Cardiac septum (tissue), 1 donor: ENCODE data around the gene AFF3. TPM values are rescaled to one million over a fixed set of nuclear protein-coding genes. Genes with fewer than 3 reads are reported as not detected.

Experiments used
- DNase-seq: peaks from one replicate; pipeline ENCODE4 v3.0.0-alpha.2; 2020; ENCODE audit warnings: low spot score
- intact Hi-C: fragments of 100-400 bp; cut with DNase I; formaldehyde crosslinking; loops from one replicate; pipeline ENCODE4 v1.14.0; 2022
- long read RNA-seq: library from polyadenylated mRNA; unstranded; transcript quantifications from one replicate; pipeline ENCODE4 v2.0.0, GENCODE V29; 2021
- total RNA-seq: library from RNA; stranded (reverse); fragmentation: NEBNext Ultra II Directional; extraction: Animal tissue kit (Norgen Biotek cat#: 25700); gene quantifications from one replicate; pipeline ENCODE4 v1.2.1, GENCODE V29; 2021
- donor health status: DM: no; HTN: no; CAD: no.

Gene AFF3, protein sequence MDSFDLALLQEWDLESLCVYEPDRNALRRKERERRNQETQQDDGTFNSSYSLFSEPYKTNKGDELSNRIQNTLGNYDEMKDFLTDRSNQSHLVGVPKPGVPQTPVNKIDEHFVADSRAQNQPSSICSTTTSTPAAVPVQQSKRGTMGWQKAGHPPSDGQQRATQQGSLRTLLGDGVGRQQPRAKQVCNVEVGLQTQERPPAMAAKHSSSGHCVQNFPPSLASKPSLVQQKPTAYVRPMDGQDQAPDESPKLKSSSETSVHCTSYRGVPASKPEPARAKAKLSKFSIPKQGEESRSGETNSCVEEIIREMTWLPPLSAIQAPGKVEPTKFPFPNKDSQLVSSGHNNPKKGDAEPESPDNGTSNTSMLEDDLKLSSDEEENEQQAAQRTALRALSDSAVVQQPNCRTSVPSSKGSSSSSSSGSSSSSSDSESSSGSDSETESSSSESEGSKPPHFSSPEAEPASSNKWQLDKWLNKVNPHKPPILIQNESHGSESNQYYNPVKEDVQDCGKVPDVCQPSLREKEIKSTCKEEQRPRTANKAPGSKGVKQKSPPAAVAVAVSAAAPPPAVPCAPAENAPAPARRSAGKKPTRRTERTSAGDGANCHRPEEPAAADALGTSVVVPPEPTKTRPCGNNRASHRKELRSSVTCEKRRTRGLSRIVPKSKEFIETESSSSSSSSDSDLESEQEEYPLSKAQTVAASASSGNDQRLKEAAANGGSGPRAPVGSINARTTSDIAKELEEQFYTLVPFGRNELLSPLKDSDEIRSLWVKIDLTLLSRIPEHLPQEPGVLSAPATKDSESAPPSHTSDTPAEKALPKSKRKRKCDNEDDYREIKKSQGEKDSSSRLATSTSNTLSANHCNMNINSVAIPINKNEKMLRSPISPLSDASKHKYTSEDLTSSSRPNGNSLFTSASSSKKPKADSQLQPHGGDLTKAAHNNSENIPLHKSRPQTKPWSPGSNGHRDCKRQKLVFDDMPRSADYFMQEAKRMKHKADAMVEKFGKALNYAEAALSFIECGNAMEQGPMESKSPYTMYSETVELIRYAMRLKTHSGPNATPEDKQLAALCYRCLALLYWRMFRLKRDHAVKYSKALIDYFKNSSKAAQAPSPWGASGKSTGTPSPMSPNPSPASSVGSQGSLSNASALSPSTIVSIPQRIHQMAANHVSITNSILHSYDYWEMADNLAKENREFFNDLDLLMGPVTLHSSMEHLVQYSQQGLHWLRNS (N-terminal part only)
- 6.7 TPM for total RNA-seq
- long read RNA-seq, partial matches to known transcripts, result 0 of 6 reads
- long read RNA-seq, other reads (novel, unspliced or antisense), result 6 of 6 reads

DNA sequence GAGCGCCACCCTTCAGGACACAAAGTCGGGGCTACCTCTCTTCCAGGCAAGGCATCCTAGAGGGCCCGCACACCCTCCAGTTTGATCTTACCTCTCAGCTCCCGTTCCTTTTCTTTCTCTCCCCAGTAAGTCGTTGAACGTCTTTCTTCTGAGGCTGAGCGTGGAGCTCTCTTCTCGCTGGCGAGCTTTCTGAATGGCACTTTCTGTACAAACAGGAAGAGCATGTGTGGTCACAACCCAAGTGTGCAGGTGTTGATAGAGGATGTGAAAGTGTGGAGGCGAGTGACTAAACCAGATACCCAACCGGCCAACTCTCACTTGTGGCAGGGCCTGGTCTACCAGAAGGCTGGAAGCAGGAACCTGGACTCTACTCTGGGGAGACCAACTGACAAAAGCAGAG is at the start of gene AFF3:
Gene AFF3 (minus strand): TSS at position 198 of the 400 bp plus-strand sequence. CDS start 38,136 bp downstream, outside the sequence.
- DNase-seq, result no peak
- intact Hi-C loops, result no loop called here

DNA sequence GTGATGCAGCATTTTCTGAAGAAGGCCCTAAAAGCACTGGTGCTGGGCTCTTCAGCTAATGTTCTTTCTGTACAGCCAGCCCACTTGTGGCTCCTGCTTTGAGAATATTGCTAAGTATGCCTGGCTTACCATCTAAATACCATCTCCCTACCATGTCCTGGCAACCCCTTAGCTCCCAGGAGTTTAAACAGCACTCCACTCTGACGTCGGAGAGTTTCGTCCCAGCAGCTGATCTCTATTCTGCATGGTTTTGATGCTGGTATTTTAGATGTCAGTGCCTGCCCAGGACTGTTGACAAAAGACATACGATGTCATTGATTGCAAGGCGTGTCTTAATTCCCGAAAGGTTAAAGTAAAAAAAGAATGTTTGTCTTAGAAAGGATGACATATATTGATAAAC is 47.0 kb upstream of the AFF3 start:
- DNase-seq, result no peak
- intact Hi-C loops, result loop anchor here (5.0 kb wide), 1 partner anchor 53 kb away; no protein-coding TSS in a partner anchor

DNA sequence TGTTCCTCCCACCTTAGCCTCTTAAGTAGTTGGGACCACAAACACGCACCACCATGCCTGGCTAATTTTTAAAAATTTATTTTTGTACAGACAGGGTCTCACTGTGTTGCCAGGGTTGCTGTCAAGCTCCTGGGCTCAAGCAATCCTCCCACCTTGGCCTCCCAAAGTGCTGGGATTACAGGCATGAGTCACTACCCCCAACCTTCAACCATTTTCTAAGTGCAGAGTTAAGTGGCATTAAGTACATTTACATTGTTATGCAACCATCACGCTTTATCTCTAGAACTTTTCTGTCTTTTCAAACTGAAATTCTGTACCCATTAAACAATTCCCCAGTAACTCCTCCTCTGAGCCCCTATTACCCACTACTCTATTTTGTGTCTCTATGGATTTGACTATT is 45.9 kb upstream of the AFF3 start:
- intact Hi-C loops, result loop anchor here (5.0 kb wide), 1 partner anchor 54 kb away; no protein-coding TSS in a partner anchor
- no peak for DNase-seq

DNA sequence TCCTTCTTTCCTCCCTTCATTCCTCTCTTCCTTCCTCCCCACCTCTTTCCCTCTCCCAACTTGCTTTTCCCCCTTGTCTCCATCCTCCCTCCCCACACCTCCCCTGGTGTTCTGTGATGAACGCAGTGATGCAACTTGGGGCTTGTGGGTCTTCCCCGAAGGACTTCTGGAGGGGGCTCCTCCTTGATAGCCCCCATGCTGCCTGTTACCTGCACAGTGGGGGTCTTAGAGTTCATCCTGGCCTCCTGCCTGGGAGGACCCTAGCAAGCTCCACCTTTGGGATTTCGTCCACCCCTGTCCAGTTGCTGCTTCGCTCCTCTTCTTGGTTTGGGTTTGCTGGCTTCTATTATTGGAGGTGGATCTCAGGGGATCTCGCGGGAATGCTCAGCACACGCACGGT is 43.7 kb upstream of the AFF3 start:
- DNase-seq, result no peak
- intact Hi-C loops, result loop anchor here (5.0 kb wide), 1 partner anchor 56 kb away; no protein-coding TSS in a partner anchor

DNA sequence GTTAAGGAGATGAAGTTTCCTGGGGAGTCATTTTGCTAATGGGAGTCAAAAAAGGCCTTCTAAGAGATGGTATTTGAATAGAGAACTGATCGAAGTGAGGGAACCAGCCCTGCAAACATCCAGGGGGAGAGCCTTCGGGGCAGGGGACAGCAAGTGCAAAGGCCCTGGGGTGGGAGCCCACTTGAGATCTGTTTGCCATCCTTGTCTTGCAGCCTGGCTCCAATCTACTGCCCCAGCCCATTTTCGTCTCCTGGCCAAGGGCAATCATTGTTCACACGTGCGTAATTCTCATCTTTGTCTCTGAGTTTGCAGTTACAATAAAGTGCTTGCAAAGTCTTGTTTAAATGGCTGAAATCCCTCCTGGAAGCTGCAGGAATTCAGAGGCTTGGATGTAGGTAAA is 43.1 kb upstream of the AFF3 start:
- intact Hi-C loops, result loop anchor here (5.0 kb wide), 1 partner anchor 57 kb away; no protein-coding TSS in a partner anchor

DNA sequence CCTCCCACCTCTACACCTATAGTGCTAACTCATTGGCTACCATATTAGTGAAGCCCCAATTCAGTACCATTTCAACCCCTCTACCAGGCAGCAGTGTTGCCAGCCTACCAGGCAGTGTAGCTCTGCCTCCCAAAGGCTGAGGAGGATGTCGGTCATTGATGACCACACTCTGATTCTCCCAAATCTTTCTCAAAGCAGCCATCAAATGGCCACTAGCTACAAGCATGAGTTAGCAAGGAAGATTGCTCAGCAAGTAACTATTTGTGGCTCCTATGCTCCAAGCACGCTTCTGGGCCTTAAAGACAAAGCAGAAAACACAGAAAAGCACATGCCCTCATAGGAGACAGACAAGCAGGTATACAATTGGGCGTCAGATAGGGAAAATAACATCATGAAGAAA is 42.7 kb upstream of the AFF3 start:
- no peak for DNase-seq
- intact Hi-C loops, result loop anchor here (5.0 kb wide), 1 partner anchor 57 kb away; no protein-coding TSS in a partner anchor

More for the DNA sequence above, 43.1 kb upstream of the AFF3 start:
- no peak for DNase-seq

DNA sequence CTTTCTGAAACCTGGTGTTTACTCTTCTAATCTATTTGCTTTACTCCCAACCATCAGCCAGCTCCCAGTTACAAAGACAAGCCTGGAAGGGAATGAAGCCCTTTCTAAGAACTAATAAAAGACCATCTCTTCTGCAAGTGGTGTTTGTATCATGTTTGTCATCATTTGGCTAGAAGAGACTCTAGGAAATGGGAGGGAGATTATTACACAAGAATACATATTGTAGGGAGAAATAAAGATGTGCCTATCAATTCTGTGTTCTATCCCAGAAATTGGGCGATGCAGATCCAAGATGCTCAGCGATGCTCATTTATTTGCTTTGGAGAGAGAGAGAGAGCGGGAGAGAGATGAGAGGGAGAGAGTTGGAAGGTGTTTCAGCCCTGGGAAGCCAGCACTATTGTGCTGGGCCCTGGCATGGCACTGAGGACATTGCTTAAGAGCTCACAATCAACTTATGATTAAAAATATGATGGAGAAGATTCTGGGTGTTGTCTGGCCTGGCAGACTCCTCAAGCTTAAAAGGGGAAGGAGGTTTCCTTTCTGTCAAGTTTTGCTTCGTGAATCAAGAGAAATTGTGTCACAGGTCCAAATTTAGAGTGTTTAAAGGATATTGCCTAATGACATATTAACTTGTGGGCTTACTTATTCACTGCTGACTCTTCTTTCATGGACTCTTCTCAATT is 41.8 kb upstream of the AFF3 start:
- intact Hi-C loops, result no loop called here

DNA sequence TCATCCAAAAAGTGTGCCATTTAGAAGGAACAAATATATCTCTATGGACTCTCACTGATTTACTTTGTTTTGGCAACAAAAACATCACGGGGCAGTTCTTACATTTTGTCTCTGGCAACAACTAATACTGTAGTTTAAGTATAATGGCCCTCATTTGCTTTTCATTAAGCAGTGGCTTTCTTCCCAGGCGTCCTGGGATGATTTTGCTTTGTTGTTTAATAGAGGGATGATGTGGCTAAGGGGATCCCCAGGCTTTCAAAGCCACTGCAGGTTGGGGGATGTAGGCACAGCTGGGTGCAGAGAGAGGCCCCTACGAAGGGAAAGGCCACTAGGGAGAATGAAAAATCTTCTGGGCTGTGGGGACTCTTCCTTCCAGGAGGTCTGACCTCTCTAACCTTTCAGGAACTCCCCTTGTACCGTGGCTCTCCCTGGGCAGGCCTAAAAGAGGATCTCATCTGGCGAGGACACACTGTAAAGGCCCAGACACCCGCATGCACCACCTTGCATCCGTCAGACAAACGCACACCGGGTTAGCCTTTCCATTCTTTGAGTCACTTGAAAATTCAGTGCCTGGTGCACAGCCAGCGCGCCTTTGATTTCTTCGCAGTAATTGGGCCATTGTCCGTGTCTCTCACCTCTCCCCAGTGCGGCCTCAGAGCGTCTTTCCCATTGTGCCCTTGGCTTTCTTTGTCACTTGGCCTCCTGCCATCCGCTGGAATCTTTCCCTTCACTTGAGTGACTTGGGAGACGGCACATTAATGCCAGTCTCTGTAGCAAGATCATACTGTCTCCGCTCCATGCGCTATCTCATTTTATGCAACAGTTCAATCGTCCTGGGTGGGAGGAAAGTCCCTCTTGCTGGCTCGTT is 40.3 kb upstream of the AFF3 start:
- DNase-seq, result no peak
- intact Hi-C loops, result no loop called here

More for the DNA sequence above, 41.8 kb upstream of the AFF3 start:
- DNase-seq, result no peak

DNA sequence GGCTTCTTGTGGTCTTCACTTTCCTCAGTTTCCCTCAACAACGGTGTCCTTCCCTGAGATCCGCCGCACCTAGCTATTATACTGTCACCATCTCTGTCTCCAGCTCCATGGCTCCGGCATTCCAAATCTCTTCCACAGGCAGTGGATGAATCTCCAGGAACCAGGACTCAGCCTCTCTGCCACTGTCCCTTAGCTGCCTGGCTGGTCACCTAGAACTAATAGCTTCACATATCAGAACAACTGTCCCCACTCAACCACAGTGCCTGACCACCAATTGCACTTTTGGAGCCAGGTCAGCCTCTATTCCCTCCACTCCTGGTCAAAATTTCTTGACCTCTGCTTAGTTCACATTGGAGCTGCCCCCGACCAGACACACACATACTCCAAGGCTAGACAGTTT is 38.1 kb upstream of the AFF3 start:
- no peak for DNase-seq
- intact Hi-C loops, result no loop called here

DNA sequence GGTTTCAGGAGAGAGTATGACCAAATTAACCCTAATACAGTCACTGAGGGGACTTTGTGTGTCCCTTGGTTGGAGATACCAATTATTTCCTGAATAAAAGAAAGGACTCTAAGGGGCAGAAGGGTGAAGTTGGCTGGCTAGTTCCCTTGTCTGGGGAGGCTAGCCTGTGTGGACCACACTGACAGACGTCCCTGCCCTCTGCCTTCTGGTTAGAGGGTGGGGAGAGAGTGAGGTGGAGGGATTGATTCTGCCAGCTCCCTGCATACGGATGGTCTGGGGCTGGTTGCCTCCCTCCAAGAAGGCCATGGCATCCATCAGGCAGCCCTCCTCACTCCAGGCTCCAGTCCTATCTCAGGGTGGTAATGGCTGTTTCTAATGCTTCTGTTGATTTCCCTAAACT is 37.4 kb upstream of the AFF3 start:
- intact Hi-C loops, result no loop called here

DNA sequence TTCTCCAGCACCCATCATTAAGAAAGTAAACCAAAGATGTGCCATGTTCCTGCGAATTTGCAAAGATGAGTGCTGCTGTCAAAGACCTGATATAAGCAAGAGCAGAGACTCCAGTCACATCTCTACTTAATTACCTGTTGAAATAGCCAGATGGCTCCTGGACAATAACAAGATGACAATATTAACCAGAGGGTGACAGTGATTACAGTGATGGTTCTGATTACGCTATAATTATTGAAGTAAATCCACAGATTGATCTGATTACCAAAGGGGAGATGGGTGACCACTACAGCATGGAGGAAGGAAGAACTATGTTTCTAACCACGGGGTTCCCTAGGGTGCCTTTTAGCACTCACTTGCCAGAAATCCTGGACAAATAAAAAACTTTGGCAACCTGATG is 36.5 kb upstream of the AFF3 start:
- intact Hi-C loops, result no loop called here
- no peak for DNase-seq

More for the DNA sequence above, 37.4 kb upstream of the AFF3 start:
- no peak for DNase-seq

DNA sequence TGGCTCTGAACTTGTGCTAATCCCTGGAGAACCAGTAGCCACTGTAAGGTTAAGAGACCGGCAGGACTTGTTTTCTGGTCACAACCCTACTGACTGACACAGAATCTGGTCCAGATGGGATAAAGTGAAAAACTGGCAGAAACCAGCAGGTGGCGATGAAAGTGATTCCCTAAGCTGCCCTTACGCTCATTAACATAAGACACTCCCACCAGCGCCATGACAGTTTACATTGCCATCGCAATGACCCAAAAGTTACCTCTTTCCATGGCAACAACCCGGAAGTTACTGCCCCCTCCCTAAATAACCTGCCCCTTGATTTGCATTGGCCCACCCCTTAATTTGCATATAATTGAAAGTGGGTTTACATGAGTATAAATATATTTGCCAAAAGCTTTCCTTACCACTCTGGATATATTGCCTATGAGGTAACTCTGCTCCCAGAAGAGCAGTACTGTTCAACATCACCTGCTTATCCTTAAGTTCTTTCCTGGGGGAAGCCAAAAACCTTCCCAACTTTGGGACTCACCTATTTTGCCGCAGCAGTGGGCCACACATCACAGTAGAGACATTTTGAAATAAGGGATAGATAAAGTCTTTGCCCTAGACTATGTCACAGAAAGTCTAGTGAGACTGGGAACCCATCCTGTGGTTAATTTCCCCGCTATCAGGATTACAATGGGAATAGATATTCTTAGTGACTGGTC is 35.8 kb upstream of the AFF3 start:
- intact Hi-C loops, result no loop called here
- DNase-seq, result no peak

DNA sequence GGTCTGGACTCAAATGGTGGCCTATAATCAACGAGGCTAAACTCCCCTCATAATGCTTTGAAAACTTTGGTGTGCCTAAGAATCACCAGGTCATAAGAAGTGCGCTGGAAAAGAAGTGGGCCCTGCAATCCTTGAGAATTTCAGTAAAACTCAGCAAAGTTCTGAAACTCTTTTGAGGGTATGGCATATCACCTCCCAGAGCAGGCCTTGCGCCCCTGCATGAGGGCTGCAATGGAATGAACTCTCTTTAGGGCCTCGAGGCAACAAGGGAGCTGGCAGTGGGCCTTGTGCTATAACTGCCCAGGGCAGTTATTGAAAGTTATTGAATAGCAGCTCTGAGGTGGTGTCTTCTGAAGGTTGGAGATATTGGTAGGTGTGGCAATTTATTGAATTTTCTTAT is 34.5 kb upstream of the AFF3 start:
- DNase-seq, result no peak

DNA sequence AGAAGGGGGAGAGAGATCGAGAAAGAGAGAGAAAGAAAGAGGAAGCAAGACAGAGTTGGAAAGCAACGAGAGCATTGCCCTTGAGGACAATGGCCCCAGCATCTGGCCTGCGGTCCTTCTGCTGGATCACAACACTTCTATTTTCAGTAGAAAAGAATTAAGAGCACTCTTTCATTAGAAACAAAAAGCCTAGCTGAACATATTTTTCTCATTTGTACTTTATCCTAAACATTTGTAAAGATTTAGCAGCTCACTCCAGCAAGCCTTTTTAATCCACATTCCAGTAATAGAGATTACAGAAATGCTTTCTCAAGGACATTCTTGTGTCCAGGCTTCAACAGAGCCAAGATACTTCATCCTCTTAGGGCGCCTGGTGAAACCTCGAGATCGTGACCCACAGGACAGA is 31.6 kb upstream of the AFF3 start:
- intact Hi-C loops, result no loop called here
- DNase-seq, result no peak

More for the DNA sequence above, 34.5 kb upstream of the AFF3 start:
- intact Hi-C loops, result no loop called here

DNA sequence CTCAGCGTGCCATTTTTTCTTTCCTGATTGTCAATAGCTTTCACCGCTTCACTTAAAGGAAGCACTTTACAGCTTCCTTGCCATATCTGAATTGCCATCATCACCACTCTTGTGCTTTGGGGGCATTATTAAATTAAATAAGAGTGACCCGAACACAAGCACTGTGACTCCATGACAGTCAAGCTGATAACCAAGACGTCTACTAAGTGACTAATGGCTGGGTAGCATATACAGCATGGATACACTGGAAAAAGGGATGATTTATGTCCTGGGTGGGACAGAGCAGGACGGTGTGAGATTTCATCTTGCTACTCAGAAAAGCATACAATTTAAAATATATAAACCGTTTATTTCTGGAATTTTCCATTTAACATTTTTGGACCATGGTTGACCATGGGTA is 24.3 kb upstream of the AFF3 start:
- intact Hi-C loops, result no loop called here
- DNase-seq, result no peak

DNA sequence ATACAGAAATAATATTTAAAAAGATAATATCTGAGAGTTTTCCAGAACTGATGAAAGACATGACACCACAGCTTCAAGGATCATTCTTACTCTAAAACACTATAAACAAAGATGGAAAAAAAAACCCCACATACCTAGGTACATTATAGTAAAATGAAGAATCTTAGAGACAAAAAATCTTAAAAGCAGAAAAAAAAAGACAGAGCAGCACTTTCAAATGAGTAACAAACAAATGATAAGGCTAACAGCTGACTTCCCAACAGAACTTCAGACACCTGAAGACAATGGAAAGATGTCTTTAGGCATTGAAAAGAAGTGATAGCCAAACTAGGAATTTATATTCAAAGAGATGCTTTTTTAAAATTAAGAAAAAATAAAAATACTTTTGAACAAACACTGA is 21.2 kb upstream of the AFF3 start:
- intact Hi-C loops, result no loop called here

DNA sequence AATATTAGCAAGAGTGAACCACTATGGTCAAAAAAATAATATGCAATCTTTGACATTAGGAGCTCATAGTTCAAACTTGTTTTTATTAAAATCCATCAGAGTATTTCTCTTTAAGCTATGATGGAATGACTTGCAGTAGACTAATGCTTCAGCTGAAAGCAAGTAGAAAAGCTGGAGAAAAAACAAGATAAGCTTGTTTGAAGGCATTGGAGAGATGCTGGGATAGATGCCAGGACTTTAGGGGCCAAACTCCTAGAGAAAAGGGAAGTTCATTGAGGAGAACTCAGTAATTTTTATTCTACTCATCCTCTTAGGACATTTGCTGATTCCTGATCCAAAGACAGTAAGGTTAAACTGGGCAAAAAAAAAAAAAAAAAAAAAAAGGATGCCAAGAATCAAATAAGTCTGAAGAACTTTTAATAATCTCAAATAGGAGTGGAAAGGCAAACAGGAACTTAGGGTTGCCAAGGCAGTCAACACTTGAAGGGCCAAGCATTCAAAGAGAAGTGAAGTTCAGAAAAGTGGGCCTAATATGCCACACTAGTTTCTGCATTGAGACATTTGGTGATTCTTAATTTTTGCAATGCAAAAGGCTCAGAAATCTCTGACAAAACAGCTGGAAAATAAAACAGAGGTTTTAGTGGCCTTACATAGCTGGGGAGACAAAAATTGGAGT is 19.7 kb upstream of the AFF3 start:
- intact Hi-C loops, result no loop called here
- DNase-seq, result no peak

More for the DNA sequence above, 21.2 kb upstream of the AFF3 start:
- no peak for DNase-seq
